ENCODE results near the gene LAPTM5.
A peak's percentile ranks its signal among the peaks of the same experiment; 100 is the strongest.

The LAPTM5 gene

DNA sequence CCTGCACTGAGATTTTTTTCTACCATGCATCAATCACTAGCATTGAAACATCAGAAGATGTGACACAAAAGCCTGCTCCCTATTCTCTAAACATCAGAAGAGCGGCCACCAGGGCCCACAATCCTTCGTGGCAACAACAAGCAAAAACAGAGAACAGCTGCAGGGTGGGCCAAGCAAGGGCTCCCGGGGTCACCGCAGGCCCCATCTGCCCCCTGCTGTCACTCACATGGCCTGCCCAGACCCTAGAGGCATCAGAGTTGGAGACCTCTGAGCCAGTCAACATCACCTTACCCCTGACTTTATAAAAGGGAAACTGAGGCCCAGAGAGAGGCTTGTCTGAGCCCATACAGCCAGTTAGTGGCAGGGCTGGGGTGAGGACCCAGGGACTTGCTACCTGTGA is 1.8 kb downstream of the LAPTM5 start:
- no peak for DNase-seq (ENCODE audit: low read depth)

GRCh38 chr1:30755334-30755733 is 2.2 kb downstream of the LAPTM5 start:
- DNase-seq (ENCODE audit: low read depth): no peak

GRCh38 chr1:30754684-30755171 is 2.8 kb downstream of the LAPTM5 start:
- no peak for DNase-seq (ENCODE audit: low read depth)

GRCh38 chr1:30753660-30754123 is 3.9 kb downstream of the LAPTM5 start:
- no peak for DNase-seq (ENCODE audit: low read depth)

- no peak for DNase-seq (ENCODE audit: low read depth)
These were observed 4.5 kb downstream of the LAPTM5 start for GRCh38 chr1:30753118-30753517.

- no peak for DNase-seq (ENCODE audit: low read depth)
These were observed 5.0 kb downstream of the LAPTM5 start for GRCh38 chr1:30752651-30752908.

GRCh38 chr1:30751830-30752650 is 5.5 kb downstream of the LAPTM5 start:
- no peak for DNase-seq (ENCODE audit: low read depth)

- DNase-seq (ENCODE audit: low read depth): no peak
These were observed 6.8 kb downstream of the LAPTM5 start for GRCh38 chr1:30750731-30751291.

DNA sequence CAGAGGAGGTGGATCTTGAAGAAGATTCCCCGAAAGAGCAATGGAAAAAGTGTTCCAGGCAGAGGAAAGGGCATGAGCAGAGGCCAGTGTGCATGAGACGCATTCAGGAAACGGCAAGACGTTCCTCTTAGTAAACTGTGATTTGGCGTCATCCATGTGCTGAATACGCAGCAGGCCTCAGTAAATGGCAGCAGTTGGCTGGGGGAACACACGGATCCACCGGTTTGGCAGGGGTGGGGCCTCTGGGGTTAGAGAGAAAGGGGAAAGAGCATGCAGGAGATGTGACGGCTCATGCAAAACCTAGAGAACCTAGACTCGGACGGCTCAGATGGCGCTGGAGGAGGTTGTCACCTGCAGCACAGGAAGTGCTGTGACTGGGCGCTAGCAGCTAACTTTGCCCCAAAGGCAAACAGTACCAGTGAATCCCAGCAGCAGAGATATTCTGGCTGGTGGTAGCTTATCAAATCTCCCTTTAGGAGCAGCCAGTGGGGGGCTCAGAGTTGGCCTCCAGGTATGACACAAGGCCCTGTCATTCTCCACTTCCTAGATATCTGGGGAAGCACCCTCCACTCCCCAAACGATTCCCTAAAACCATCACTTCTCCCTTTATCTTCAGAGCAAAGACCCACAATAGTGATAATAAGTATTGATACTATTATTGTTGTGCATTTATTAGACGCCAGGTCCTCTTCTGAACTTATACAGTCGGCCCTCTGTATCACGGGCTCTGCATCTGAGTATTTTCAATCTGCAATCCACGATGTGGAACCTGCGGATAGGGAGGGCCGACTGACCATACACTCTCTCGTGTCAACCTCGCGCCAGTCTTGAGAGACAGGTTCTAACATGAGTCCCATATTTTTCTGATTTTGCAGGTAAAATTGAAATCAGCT is 7.6 kb downstream of the LAPTM5 start:
- DNase-seq (ENCODE audit: low read depth): peak; percentile 45

DNA sequence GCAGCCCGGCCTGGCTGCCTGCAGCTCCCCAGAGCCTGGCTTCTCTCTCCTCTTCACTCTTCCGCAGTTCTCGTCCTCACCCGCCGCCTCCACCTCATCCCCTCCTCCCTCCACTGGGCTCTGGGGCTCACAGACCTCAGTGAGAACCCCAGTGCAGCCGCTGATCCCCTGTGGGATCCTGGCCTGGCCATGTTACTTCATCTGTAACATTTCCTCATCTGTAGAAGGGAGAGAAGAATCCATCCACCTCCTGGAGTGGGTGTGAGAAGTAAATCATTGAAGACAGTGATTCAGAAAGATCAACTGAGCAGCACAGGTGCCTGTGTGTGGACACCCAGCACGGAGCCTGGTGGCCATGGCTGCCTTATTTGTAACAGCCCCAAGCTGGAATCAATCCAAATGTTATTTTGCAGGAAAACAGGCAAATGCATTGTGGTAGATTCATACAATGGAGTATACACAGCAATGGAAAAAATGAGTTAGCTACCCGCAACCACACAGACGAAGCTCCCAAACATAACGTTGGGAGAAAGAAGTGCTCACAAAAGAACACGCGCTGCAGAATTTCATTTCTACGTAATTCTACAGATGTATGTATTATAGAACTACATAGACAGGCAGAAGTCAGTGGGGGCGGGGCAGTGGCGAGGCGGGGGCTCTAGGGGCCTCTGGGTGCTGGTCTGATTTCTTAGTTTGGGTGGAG is 8.7 kb downstream of the LAPTM5 start:
- DNase-seq (ENCODE audit: low read depth): no peak

- no peak for DNase-seq (ENCODE audit: low read depth)
These were observed 9.4 kb downstream of the LAPTM5 start for GRCh38 chr1:30748098-30748698.

GRCh38 chr1:30747033-30748008 is 10.3 kb downstream of the LAPTM5 start:
- no peak for DNase-seq (ENCODE audit: low read depth)

DNA sequence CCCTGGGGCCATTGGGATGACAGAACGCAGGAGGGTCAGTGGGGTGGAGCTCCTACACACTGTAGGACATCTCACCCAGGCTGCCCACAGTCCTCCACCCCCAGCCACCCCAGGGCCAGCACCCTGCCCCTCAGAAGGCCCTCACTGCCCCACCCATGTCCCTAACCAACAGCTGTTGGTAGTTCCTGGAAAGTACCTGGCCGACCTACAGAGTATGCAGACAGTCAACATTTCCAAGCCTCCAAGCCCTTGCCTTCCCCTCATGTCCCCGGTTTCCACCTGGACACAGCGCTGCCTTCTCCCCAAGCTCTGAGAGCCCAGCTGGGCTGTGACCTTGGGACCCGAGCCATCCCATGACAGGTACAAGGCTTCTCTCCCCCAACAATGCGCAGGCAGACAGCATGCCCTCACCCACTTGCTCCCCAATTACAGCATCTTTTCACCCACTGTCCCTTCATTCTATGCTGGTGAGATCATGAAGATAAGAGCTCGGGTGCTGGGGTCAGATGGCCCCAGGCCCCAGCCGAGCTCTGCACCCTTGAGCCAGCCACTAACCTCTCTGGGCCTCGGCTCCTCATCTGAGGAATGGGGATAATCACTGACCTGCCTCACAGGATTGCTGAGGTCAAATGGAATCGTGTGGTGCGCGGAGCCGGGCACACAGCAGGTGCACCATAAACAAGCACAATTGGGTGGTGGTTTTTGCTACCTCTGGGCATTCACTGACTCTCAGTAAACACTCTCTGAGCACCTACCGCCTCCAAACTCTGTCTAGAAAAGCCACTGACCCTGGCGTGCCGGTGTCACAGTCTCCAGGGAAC is 11.2 kb downstream of the LAPTM5 start:
- DNase-seq (ENCODE audit: low read depth): no peak

GRCh38 chr1:30745834-30746208 is 11.8 kb downstream of the LAPTM5 start:
- no peak for DNase-seq (ENCODE audit: low read depth)

DNA sequence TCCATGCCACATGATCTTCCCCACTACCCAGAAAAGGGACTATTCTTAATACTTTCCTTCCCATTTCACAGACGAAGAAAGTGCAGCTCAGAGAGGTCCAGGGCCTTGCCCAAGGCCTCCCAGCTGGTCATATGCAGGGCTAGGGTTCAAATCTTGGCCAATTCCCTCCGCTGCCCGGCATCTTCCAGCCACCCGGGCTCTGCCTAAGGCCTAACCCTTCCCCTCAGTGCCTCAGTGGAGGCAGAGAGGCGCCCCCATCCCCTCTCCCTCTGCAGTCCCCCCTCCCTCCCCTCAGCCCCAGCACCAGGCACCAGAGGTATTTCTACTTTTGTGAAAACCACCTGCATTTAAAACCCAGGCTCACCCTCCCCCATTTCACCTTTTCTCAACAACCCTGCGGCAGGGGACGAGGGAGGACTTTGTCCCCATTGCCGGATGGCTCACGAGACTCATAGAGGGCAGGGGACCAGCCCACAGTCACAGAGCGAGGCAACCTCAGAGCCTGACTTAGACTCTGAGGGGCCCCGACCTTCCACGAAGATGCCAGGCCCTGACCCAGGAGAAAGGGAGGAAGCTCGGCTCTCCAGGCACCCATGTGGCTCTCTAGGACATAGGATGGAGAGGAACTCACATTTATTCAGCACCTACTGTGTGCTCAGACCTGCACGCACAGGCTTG is 12.3 kb downstream of the LAPTM5 start:
- DNase-seq (ENCODE audit: low read depth): no peak

DNA sequence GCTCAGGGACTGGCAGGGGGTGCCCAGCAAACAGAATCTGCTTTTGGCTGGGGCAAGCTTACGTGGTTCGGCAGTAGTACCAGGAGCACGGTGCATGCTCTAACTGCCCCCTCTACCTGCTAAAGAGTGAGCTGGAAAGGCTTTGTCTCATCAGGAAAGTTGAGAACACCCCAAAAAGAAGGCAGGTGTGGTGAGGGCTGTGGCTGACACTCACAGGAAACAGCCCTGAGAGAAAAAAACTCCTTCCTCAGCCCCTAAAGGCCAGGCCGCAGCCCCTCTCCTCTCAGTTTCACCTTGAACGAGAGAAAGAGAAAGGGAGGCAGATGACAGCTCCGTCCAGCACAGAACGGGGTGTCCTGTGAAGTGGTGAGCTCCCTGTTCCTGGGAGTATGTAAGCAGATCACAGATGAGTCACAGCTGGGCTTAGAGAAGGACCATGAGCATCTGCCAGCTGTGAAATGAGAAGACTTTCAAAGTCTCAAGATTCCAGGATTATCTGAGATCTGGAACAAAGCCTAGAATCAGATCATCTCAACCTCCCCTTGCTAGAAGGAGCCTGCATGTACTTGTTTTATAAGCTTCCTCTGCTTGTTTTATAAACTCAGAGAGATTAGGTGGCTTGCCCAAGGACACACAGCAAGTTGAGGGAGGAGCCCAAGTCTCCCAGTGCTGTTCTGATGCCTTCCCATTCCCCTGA is 13.4 kb downstream of the LAPTM5 start:
- no peak for DNase-seq (ENCODE audit: low read depth)

- peak; percentile 54 for DNase-seq (ENCODE audit: low read depth)
These were observed 14.0 kb downstream of the LAPTM5 start for GRCh38 chr1:30743584-30744059.

- no peak for DNase-seq (ENCODE audit: low read depth)
These were observed 14.5 kb downstream of the LAPTM5 start for GRCh38 chr1:30742963-30743559.

All from activated T-helper 9 cell treated with anti-CD3 and anti-CD28 coated beads, Interleukin-2, amount 50 U/mL, for 16 hours (primary cell).